ENCODE results near the gene AJUBA.
A peak's percentile ranks its signal among the peaks of the same experiment; 100 is the strongest.
"Not testable (repeated sequence)": the region's sequence is repeated elsewhere in the genome, so short reads cannot be mapped to it uniquely, and the experiment has no call there.

AJUBA gene

DNA sequence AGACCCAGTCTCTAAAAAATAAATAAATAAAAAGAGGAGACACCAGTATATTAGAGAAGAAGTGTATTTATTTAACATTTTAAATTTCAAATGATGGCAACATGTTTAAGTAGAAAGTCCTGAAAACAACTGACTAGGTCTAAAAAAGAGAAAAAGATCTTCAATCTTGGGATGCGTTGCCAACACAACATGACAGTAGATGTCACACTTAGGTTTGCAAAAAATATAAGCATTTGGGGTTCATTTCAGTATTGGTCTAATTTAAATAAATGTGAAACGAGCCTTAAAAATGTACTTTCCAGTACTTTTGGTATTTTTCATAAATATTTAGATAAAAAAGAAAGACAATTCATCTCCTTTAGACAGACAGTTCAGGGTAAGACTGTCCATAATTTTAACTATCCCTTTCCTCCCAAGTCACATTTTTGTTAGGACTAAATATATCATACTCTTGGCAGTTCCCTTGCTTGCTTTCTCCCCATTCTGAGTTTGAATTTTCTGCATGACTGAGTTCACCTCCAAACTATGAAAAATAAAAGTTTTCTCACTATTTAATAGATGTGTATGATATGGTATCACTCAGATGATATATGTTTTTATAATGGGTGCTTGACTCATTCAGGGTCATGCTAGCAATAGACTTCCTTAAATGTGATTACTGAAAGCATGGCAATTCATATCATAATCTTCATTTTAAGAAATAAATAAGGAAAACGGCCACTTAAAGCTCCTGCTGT is 23.3 kb upstream of the AJUBA start:
- peak; percentile 14 for DNase-seq

DNA sequence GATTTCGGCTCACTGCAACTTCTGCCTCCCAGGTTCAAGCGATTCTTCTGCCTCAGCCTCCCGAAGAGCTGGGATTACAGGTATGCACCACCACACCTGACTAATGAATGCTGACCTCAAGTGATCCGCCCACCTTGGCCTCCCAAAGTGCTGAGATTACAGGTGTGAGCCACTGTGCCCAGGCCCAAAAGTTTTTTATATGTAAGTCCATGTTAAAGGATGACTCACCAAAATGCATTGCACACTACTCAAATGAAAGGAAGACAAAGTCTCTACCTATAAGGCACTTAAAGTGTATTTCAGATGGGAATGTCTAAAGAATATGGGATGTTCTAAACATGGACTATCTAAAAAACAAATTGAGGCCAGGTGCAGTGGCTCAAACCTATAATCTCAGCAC is 21.9 kb upstream of the AJUBA start:
- not testable (repeated sequence) for DNase-seq

DNA sequence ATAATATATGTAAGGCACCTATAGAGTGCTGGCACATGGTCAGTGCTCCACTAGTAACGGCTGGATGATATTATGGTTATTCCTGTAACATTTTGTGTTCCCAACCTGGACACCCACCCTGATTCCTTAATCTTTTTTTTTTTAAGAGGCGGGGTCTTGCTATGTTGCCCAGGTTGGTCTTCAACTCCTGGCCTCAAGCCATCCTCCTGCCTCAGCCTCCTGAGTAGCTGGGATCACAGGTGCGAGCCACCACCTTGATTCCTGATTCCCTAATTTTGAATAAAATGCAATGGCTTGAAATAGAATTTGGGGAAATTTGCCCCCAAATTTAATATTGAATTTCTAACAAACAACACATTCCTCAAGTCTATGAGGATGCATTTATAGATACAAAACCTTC is 20.2 kb upstream of the AJUBA start:
- DNase-seq, result no peak

DNA sequence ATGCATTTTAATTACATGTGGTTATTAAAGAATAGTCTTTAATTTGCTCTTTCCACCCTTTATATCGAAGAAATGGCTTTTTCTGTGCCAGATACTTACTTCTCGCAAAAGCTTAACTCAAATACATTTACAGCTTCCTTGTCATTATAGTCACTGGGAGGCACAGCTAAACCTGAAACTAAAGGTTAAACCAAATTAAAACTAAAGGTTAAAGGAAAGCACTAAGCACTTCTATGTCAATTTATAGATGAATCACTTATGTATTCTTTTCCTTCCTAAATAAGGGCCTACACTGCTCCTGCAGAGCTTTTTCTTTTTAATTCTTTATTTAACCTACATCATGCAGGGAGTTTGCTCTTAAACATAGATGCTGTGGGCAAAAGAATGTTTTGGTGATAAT is 18.5 kb upstream of the AJUBA start:
- no peak for DNase-seq

DNA sequence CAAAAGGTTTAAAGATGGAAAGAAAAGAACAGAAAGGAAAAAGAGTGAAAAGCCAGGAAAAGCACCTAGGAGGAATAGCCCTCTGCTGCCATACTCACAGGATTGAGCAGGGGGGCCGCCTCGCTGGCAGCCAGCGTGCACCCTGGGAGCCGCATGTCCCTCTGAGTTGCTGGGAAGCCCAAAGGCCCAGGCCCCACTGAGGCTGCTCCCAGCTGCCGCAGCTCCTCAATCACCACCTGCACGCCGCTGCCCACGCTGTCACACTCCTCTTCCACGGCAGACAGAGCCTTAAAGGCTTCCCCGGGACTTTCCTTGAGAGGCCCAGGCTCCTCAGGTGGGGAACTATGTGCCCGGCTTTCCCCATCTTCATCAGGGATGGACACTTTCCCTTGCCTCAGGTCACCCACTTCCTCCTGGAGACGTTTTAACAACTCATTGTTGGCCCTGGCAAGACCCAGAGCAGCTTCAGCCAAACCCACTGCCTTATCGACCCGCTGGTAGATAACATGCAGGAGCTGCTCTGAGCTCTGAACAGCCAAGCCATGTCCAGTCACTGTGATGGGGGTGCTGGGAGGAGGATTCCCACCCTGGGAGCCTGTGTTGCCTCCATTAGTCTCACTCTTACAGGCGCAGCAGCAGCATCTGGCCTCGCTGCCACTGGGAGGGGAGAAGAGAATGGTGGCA is 16.1 kb upstream of the AJUBA start:
- DNase-seq, result no peak

DNA sequence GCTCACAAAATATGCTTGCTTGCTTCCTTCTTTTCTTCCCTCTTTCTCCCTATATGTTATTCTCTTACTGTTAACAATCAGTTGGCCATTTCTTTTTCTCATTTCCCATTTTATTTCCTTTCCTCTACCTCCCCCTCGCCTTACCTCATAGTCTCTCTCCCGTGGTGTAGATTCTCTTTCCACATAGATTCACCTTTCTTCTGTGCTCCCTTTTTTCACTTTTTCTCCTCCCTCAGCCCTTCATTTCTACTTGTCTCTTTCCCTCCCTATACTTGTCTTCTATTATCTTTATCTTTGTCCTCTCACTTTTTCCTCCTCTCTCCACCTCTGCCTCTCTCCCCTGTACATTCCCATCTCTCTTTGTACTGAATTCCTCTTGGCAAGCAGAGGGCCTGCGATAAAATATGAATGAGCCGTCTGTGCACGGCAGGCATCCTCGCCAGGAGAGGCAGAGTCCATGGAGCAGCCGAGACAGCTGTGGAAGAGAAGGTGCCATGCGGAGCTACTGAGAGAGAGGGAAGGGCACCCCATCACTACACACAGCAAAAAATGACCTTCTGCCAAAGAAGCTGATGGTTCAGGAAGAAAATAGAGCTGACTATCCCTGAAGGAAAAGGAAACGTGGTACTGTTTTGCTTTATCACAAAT is 15.4 kb upstream of the AJUBA start:
- DNase-seq, result no peak

DNA sequence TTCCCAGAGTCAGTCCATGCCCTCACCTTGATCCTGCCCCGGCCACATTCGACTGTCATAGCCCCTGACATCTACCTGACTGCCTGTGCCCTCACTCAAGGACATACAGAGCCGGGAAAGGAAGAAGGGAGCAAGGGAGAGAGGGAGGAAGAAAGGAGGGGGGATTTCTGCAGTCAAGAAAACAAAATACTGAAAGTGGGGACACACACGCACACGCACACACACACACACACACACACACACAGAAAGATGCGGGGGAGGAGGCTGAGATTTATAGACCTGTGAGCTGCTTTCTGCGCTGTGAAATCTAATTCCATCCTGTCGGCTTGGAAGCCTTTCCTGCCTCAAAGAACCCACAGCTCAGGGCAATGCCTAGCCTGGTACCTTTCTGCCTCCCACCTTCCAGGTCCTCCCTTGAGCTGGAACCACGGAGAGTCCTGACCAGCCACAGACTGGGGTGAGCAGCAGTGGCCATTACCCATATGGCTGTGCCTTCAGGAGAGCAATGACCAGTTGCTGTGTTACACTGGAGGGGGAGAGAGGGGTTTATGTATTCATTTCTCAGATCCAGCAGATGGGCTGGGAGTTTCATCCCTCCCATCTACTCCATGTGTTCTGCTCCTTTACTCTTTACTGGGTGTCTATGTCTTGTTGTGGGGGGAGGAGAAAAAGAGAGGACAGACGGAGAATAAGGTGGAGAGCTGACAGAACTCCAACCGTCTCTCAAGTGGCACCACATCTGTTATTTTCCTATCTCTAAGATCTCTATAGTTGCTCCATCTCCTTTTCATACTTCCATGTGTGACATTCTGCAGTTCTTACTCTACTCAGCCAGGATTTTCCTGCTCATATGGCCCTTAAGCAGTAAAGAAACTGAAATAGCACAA is 14.7 kb upstream of the AJUBA start:
- no peak for DNase-seq

DNA sequence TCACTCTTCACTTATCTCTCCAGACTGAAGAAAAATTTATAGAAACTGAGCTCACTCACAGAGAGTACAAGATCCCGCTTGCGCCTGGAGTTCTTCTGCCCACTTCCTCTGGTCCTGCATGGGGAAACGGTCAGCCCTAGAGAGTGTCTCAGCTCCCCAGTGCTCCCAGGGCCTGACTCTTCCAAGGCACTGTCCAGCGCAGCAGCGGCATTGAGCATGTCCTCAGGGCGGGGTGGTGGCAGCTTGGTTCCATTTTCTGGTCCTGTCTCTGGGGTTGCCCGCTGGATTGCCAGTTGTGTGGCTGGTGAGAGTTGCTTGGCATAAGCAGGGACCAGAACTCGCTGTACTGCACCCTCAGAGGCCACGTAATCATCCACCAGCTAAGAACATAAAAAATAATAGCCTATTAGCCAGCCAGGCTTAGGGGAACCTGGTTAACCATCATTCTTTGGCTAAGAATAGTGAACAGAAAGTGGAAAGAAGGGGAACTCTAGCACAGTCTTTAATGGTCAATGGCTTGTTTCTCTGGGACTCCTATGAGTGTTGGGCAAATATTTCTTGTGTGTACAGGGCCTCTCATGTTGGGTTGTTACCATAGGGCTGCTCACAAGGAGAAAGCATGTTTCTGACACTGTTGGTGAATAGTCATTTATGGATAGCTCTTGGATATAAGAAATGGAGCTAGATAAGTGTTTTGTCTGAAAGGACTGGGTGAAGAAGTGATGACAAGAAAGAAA is 13.7 kb upstream of the AJUBA start:
- no peak for DNase-seq

DNA sequence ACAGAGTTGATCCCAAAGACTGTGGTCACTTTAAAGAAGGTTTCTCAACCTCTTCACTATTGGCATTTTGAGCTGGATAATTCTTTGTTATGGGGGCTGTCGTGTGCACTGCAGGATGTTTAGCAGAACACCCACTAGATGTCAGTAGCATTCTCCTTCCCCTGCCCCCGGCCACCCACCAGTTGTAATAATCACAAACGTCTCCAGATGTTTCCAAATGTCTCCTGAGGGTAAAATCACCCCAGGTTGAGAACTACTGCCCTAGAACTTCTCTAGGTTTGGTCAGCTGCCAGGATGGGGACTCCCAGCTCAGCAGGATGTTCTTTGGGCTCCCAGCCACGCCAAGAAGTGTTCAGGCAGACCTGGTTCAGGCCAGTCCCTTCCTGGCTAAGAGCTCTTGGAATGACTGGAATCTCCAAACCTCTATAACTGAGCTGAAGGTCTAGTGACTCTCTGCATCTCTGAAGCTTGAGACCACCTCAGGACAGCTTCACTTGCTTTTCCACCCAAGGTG is 12.5 kb upstream of the AJUBA start:
- DNase-seq, result peak; percentile 79

DNA sequence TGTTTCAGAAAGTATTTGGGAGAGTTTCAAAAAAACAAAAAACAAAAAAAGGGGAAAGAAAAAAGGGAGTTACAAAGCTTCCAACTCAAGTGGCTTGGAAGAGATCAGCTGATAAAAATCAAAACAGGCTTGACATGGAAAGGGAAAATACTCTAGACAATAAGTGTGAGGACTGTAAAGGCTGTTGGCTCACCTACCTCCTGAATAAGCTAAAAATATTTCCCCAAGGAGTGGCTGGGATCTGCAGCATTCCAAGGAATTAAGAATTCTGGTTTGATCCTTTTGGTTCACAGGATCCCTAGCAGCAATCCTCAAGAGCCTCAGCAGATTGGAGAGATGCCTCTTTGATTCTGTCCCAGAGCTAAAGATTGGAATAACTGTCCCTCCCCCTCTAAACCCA is 11.2 kb upstream of the AJUBA start:
- no peak for DNase-seq

DNA sequence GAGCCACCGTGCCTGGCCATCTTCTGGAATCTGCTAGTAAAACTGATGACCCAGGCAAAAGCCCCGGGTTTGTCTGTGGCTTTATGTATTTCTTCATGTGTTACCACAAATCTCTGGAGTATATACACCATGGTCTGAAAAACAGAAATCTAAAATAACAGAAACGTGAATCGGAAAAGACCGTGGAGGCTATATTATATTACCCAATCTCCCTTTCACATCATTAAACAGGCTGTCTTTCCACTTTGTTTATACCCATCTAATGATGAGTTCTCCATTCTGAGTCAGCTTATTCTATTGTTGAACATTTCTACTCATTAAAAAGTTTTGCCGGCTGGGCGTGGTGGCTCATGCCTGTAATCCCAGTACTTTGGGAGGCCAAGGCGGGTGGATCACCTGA is 9.5 kb upstream of the AJUBA start:
- no peak for DNase-seq

DNA sequence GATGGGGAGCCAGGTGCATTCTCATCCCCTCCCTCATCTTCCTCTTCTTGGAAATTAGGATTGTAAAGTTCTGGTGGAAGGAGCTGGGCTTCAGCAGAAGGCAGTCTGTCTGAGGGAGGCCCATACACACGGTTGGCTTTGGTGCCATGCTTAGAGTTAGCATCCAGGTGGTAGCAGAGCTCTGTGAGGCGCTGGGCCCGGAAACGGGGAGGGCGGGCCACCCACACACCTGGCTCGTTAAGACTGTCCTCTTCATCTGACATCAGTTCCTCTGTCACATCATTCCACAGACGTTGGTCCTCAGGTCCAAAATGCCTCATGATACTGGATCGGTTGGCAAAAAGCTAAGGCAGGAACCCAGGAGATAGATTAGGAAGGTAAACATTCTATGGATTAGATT is 4.9 kb upstream of the AJUBA start:
- DNase-seq, result no peak

DNA sequence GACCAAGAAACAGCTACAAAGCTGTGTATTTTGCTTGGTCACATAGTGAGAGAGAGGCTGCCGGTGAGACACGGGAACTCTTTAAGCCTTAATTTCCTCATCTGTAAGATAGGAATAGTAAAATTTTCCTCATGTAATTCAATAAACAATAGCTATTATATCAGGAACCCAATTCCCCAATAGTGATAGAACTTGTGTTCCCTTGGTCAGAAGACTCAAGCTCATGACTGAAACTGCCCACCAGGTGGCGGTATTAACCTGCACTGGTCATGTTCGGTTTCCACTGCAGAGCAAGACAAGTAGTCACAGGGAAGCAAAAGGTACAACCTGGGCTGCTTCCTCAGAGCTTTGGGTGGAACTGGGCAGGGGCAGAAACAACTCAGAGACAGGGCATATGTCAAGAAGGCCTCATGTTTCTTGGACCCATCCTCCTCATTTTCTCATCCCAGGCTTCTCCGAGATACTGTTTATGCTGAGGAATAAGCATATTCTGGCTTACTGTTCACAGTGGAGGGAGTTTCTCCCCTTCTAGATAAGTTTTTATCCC is 4.2 kb upstream of the AJUBA start:
- peak; percentile 81 for DNase-seq

DNA sequence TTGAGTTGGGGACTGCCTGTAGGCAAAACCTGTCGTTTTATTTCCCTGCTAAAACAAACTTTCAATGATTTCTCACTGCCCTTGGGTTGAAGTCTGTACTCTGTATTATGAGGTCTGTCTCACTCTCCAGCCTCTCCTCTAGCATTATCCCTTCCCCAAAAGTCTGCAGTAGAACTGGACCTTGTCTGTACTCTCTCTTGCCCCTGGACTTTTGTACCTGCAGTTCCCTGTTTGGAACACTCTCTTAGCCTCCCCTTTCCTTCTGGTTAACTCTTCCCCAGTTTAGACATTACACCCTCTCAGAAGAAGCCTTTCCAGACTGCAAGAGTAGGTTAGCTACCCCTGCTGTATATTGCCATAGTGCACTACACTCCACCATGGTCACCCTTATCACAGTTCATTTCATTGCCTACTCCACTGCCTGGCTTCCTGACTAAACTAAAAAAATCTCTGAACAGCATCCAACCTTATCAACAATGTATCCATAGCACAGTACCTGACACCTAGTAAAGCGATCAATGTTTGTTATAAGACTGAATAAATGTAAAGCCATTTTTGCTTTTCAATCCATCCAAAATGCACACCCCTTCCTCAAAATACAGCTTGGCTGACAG is 3.6 kb upstream of the AJUBA start:
- DNase-seq, result no peak

DNA sequence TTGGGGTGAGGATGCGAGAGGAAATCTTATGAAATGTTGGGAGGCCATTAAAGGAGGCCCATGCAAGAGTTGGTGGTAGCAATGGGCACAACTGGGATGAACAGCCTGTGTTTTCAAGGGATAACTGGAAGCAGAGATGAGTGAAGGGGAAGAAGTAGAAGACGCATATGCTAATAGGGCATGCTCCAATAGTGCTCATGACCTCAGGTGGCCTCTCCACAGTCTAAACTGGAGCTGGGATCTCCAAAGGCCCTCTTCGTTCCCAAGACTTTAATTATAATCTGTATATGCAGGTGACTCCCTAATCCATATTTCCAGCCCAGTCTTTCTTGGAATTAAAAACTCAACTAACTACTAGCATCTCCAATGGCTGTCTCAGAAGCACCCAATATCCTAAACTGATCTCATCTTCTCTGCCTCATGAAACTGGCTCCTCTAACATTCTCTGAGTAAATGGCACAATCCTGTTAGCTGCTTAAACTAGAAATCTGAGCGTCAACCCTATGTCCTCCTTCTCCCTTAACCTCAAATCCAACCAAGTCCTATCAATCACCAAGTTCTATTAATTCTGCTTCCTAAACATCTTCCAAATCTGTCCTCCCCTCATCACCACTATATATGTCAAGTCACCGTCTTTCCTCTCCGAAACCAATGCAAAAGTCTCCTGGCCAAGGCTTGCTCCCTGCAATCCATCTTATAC is 2.8 kb upstream of the AJUBA start:
- no peak for DNase-seq

DNA sequence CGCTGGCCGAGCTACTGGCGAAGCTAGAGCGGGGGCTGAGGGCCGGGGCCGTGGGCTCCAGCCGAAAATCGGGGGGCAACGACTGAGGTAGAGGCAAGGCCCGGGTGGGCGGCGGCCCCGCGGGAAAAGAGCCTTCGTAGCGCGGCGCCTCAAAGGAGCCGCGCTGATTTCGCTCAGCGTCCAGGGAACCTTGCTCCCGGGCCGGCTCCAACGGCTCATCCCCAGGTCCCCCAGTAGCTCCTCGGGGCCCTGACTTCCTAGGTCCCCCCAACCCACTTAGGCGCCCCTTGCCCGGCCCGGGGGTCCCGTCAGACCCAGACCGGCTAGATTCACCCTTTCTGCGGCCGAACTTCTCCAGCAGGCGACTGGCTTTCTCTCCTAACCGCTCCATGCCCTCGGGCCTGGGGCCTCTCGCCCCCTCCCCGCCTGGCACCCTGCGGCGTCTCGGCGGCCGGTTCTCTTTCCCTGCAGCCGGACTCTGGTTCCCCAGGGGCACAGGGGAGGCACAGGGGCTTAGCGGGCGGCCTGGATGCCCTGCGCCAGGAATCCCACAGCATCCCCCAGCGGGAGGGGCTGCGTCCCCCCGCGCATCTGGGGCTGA is 375 bp downstream of the AJUBA start:
- DNase-seq, result no peak

DNA sequence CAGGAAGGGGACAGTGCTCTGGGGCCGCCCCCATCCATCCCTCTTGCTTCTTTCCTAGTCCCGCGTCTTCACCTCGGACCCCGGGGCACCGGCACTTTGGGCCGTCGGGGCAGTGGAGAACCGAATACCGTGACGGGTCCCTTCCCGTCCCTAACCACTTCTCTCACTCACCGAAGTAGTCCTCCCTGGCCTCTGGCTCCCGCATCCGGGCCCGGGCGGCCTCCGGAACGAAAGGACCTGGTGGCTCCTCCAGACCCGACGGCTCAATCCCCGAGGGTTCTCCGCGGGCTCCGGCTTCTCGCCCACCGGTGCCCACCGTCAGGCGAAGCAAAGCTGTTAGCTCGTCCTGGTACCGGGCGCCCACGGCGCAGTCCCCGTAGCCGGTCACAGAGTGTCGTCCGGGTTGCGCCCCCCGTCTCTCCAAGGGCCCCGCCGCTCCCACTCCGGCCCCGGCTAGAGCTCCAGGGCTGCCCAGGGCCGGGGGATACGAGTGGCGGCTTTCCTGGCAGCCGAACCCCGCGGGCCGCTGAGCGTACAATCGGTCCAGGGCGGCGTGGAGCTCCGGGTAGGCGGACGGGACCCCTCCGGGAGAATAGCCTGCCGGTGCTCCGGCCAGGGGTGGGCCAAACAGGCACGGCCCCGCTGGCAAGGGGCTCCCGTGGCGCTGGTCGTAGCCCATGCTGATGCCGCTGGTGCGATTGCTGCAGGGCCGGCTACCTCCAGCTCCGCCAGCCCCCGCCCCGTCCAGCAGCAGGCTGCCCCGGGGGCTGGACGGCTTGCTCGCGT is 1.1 kb downstream of the AJUBA start:
- peak; percentile 25 for DNase-seq

DNA sequence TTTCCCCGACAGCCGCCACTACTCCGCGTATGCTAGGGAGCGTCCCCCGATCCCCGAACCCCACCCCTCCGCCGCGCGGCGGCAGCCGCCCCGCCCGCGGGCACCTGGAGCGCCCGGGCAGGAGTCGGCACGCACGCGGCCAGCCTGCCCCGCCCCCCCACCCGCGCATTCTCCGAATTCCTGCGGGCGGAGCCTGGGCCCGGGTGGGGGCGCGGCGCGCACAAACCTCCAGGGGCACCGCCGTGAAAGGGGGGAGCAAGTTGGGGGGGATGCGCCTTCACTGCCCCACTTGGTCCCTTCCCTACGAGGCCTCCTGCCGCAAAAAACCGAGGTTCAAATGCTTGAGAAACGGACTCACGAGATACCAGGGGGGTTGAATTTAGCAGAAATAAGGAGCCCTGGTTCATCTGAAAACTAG is 1.7 kb downstream of the AJUBA start:
- DNase-seq, result peak; percentile 88

DNA sequence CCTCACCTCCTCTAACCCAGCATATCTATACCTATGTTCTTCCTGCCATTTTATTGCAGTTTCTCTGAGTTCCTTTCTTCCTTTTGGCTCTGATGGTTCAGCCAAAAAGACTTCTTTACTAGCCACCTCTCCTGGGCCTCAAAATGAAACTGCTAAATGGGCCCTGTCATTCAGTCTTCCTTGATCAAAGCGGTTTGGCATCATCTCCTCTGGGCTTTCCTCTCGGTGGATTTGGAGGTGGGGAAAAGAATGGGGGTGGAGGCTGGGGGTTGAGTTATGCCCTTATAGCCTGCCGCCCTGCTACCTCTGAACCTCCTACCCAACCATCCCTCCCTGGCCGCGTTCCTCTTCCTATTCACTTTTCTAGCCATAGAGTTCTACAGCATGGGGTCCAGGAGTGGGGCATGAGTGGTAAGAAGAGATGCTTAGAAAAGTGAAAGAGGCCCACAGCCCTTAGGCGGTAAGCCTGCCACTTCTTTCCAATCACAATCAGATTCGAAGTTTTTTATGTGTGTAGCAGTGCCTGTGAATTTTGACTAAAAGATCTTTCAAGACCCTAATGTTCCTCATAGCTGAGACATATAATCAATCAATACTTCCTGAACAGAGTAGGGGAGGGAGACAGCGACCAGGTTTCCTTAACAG is 2.5 kb downstream of the AJUBA start:
- peak; percentile 59 for DNase-seq

Data from EL (cell line).